Measurements from ENCODE around the gene ASTN2.

Gene ASTN2

DNA sequence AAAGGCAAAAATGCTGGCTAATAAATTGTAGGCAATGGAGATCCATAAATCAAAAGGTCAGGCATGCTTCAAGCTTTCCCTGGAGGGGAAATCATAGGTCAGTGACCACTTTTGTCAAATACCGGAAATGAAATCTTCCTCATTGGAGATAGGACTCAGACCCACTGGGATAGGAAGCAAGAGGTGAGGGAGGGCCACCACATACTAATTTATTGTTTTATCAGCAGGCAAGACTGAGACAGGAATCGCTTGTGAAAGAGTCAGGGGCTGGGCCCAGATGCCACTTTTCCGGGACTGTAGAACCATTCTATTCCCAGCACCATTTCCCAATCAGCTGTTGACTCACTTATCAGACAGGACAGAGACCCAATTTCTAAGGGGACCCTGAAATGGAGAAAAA, 984.0 kb downstream of the ASTN2 start:
- H3K9me3 ChIP-seq (ENCODE audit: low read length), result no peaks in the 10 kb centered on the region
- H3K27me3 ChIP-seq (ENCODE audit: control insufficient read depth in 1 of 2, insufficient read depth in 2 of 2, low read length in 2 of 2), result no peaks in the 10 kb centered on the region
- H3K4me1 ChIP-seq (ENCODE audit: insufficient read depth, low read length), result no peaks in the 10 kb centered on the region
- no peak overlapping the region for H3K9ac ChIP-seq (ENCODE audit: low read length)
- H3K27ac ChIP-seq (ENCODE audit: low read depth, low read length), result no peak overlapping the region
- no peak overlapping the region for H3K4me3 ChIP-seq (ENCODE audit: low read depth in 1 of 2, low read length in 2 of 2)
- H3K36me3 ChIP-seq (ENCODE audit: insufficient read depth, low read length), result no peaks in the 10 kb centered on the region

DNA sequence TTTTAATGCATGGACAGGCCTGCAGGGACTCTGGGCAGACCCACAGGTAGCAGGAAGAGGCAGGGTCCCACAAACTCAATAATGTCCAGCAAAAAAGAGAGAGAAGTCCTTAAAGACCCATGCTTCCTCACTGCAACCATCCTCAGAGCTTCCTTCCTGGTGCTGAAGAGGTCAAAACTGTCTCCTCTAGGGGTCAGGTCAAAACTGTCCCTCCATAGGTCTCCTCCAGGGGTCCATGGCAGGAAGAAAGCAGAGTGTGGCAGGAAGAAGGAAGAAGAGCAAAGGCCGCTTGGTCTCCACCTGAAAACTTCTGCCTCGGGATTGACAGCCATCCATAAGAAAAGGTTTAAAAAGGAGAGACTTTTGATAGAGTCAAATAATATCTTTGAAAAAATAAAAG, 989.6 kb downstream of the ASTN2 start:
- Histone ChIP-seq H3K27ac (ENCODE audit: low read depth, low read length) (no peak overlapping the region), H3K36me3 (ENCODE audit: insufficient read depth, low read length) (no peaks in the 10 kb centered on the region), H3K4me3 (ENCODE audit: low read depth in 1 of 2, low read length in 2 of 2) (no peak overlapping the region), H3K4me1 (ENCODE audit: insufficient read depth, low read length) (no peaks in the 10 kb centered on the region), H3K9me3 (ENCODE audit: low read length) (no peaks in the 10 kb centered on the region), H3K9ac (ENCODE audit: low read length) (no peak overlapping the region), H3K27me3 (ENCODE audit: control insufficient read depth in 1 of 2, insufficient read depth in 2 of 2, low read length in 2 of 2) (no peaks in the 10 kb centered on the region)

- Histone ChIP-seq H3K36me3 (ENCODE audit: insufficient read depth, low read length) (no peaks in the 10 kb centered on the region), H3K9me3 (ENCODE audit: low read length) (no peaks in the 10 kb centered on the region), H3K27me3 (ENCODE audit: control insufficient read depth in 1 of 2, insufficient read depth in 2 of 2, low read length in 2 of 2) (no peaks in the 10 kb centered on the region), H3K9ac (ENCODE audit: low read length) (no peak overlapping the region), H3K4me1 (ENCODE audit: insufficient read depth, low read length) (no peaks in the 10 kb centered on the region), H3K4me3 (ENCODE audit: low read depth in 1 of 2, low read length in 2 of 2) (no peak overlapping the region), H3K27ac (ENCODE audit: low read depth, low read length) (no peak overlapping the region)
Measured at GRCh38 chr9:116423149-116423548, 991.7 kb downstream of the ASTN2 start.

DNA sequence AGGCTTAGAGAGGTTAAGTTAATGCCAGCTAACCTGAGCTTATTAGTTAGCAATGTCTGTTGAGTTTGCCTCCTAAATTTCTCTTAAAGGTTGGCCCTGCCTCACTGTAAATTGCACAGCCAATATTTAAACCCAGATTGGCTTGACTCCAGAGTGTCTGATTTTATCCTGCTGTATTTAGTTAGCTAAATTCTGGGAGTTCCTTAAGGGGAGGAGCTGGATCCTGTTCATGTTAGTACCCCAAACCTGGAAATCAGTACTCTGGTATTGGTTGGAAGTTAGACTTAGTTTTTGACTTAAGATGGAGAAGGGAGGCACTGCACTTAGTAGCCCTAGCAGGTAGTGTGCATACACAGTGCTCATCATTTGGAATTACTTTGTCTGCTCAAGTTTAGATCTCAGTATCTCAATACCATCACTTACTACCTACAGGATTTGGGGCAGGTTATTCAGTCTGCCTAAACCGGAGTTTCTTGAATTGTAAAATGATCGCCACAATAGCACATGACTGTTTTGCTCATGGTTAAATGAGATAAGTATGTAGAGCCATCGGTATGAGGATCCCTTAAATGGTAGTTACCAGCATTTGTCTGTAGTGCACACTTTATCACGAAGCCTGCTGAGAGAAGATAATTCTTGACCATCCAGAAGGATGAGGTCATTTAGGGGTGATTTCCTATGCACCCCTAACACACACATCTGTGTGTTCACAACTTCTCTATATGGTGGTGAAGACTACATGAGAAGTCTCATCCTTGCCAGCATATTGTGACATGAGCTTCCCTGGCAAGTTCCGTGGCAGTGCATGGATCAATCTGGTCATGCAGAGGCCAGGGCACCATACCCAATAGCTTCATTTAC, 992.5 kb downstream of the ASTN2 start:
- H3K4me3 ChIP-seq (ENCODE audit: low read depth in 1 of 2, low read length in 2 of 2), result no peak overlapping the region
- H3K36me3 ChIP-seq (ENCODE audit: insufficient read depth, low read length), result no peaks in the 10 kb centered on the region
- H3K9ac ChIP-seq (ENCODE audit: low read length), result no peak overlapping the region
- H3K9me3 ChIP-seq (ENCODE audit: low read length), result no peaks in the 10 kb centered on the region
- H3K27ac ChIP-seq (ENCODE audit: low read depth, low read length), result no peak overlapping the region
- no peaks in the 10 kb centered on the region for H3K4me1 ChIP-seq (ENCODE audit: insufficient read depth, low read length)
- H3K27me3 ChIP-seq (ENCODE audit: control insufficient read depth in 1 of 2, insufficient read depth in 2 of 2, low read length in 2 of 2), result no peaks in the 10 kb centered on the region

DNA sequence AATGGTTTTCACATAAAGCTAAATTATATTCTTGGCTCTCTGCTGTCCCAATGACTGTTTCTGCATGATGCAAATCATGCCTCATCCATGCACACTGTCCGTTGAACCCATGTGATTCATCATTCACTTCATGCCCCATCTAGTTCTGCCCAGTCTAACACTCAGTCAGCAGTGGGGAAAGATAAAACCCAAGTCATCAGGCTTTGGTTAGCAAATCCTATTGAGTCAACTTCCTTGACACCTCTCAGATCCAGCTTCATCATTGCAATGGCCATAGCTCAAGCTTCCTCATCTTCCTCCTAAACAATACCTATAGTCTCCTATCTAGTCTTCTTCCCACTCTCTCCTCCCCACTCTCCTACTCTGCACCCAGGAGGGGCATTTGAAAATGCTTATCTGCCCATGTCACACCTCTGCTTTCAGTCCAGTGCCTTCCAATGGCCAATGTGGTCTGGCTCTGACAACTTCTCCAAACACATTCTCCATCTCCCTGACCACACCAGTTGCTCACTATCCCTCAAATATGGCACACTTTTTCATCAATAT, 993.8 kb downstream of the ASTN2 start:
- Histone ChIP-seq H3K27ac (ENCODE audit: low read depth, low read length) (no peak overlapping the region), H3K4me1 (ENCODE audit: insufficient read depth, low read length) (no peaks in the 10 kb centered on the region), H3K27me3 (ENCODE audit: control insufficient read depth in 1 of 2, insufficient read depth in 2 of 2, low read length in 2 of 2) (no peaks in the 10 kb centered on the region), H3K4me3 (ENCODE audit: low read depth in 1 of 2, low read length in 2 of 2) (no peak overlapping the region), H3K9me3 (ENCODE audit: low read length) (no peaks in the 10 kb centered on the region), H3K9ac (ENCODE audit: low read length) (no peak overlapping the region), H3K36me3 (ENCODE audit: insufficient read depth, low read length) (no peaks in the 10 kb centered on the region)

GRCh38 chr9:116419181-116419580, 995.7 kb downstream of the ASTN2 start:
- no peak overlapping the region for H3K9ac ChIP-seq (ENCODE audit: low read length)
- H3K36me3 ChIP-seq (ENCODE audit: insufficient read depth, low read length), result no peaks in the 10 kb centered on the region
- no peaks in the 10 kb centered on the region for H3K9me3 ChIP-seq (ENCODE audit: low read length)
- no peaks in the 10 kb centered on the region for H3K4me1 ChIP-seq (ENCODE audit: insufficient read depth, low read length)
- H3K27me3 ChIP-seq (ENCODE audit: control insufficient read depth in 1 of 2, insufficient read depth in 2 of 2, low read length in 2 of 2), result no peaks in the 10 kb centered on the region
- H3K27ac ChIP-seq (ENCODE audit: low read depth, low read length), result no peak overlapping the region
- H3K4me3 ChIP-seq (ENCODE audit: low read depth in 1 of 2, low read length in 2 of 2), result no peak overlapping the region

- no peak overlapping the region for H3K4me3 ChIP-seq (ENCODE audit: low read depth in 1 of 2, low read length in 2 of 2)
- no peaks in the 10 kb centered on the region for H3K9me3 ChIP-seq (ENCODE audit: low read length)
- H3K27me3 ChIP-seq (ENCODE audit: control insufficient read depth in 1 of 2, insufficient read depth in 2 of 2, low read length in 2 of 2), result no peaks in the 10 kb centered on the region
- no peak overlapping the region for H3K9ac ChIP-seq (ENCODE audit: low read length)
- H3K4me1 ChIP-seq (ENCODE audit: insufficient read depth, low read length), result no peaks in the 10 kb centered on the region
- H3K27ac ChIP-seq (ENCODE audit: low read depth, low read length), result no peak overlapping the region
- H3K36me3 ChIP-seq (ENCODE audit: insufficient read depth, low read length), result no peaks in the 10 kb centered on the region
Measured at GRCh38 chr9:116417464-116417863, 997.4 kb downstream of the ASTN2 start.

- H3K4me3 ChIP-seq (ENCODE audit: low read depth in 1 of 2, low read length in 2 of 2), result no peak overlapping the region
- no peak overlapping the region for H3K9ac ChIP-seq (ENCODE audit: low read length)
- no peaks in the 10 kb centered on the region for H3K9me3 ChIP-seq (ENCODE audit: low read length)
- H3K27ac ChIP-seq (ENCODE audit: low read depth, low read length), result no peak overlapping the region
- H3K36me3 ChIP-seq (ENCODE audit: insufficient read depth, low read length), result no peaks in the 10 kb centered on the region
- H3K27me3 ChIP-seq (ENCODE audit: control insufficient read depth in 1 of 2, insufficient read depth in 2 of 2, low read length in 2 of 2), result no peaks in the 10 kb centered on the region
- H3K4me1 ChIP-seq (ENCODE audit: insufficient read depth, low read length), result no peaks in the 10 kb centered on the region
Measured at GRCh38 chr9:116416421-116416820, 998.4 kb downstream of the ASTN2 start.

- Histone ChIP-seq H3K9me3 (ENCODE audit: low read length) (no peaks in the 10 kb centered on the region), H3K27ac (ENCODE audit: low read depth, low read length) (no peak overlapping the region), H3K9ac (ENCODE audit: low read length) (no peak overlapping the region), H3K4me1 (ENCODE audit: insufficient read depth, low read length) (no peaks in the 10 kb centered on the region), H3K36me3 (ENCODE audit: insufficient read depth, low read length) (no peaks in the 10 kb centered on the region), H3K4me3 (ENCODE audit: low read depth in 1 of 2, low read length in 2 of 2) (no peak overlapping the region), H3K27me3 (ENCODE audit: control insufficient read depth in 1 of 2, insufficient read depth in 2 of 2, low read length in 2 of 2) (no peaks in the 10 kb centered on the region)
Measured at GRCh38 chr9:116414374-116414773, 1000.5 kb downstream of the ASTN2 start.

- Histone ChIP-seq H3K4me3 (ENCODE audit: low read depth in 1 of 2, low read length in 2 of 2) (no peak overlapping the region), H3K9me3 (ENCODE audit: low read length) (no peaks in the 10 kb centered on the region), H3K36me3 (ENCODE audit: insufficient read depth, low read length) (no peaks in the 10 kb centered on the region), H3K27ac (ENCODE audit: low read depth, low read length) (no peak overlapping the region), H3K4me1 (ENCODE audit: insufficient read depth, low read length) (no peaks in the 10 kb centered on the region), H3K9ac (ENCODE audit: low read length) (no peak overlapping the region), H3K27me3 (ENCODE audit: control insufficient read depth in 1 of 2, insufficient read depth in 2 of 2, low read length in 2 of 2) (no peaks in the 10 kb centered on the region)
Measured at GRCh38 chr9:116411506-116411905, 1003.4 kb downstream of the ASTN2 start.

DNA sequence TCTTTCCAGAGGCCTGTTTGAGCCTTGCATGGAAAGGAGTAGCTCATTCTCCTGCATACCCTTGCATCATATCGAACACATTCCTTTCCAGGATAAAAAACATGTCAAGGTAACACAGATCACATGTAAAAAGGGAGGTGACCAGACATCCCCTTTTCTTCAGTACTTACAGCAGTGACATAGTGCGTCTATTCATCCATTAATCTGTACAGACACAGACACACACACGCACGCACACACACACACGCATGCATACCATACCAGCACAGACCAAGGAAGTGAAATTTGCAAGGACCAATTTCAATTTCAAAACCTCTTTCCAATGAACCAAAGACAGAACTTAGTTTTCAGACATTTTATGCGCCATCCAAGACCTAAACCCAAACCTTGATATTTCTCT, 1005.2 kb downstream of the ASTN2 start:
- H3K9me3 ChIP-seq (ENCODE audit: low read length), result no peaks in the 10 kb centered on the region
- H3K36me3 ChIP-seq (ENCODE audit: insufficient read depth, low read length), result no peaks in the 10 kb centered on the region
- no peak overlapping the region for H3K4me3 ChIP-seq (ENCODE audit: low read depth in 1 of 2, low read length in 2 of 2)
- H3K27me3 ChIP-seq (ENCODE audit: control insufficient read depth in 1 of 2, insufficient read depth in 2 of 2, low read length in 2 of 2), result no peaks in the 10 kb centered on the region
- no peak overlapping the region for H3K27ac ChIP-seq (ENCODE audit: low read depth, low read length)
- H3K9ac ChIP-seq (ENCODE audit: low read length), result no peak overlapping the region
- no peaks in the 10 kb centered on the region for H3K4me1 ChIP-seq (ENCODE audit: insufficient read depth, low read length)

- H3K9me3 ChIP-seq (ENCODE audit: low read length), result no peaks in the 10 kb centered on the region
- H3K36me3 ChIP-seq (ENCODE audit: insufficient read depth, low read length), result no peaks in the 10 kb centered on the region
- no peaks in the 10 kb centered on the region for H3K27me3 ChIP-seq (ENCODE audit: control insufficient read depth in 1 of 2, insufficient read depth in 2 of 2, low read length in 2 of 2)
- H3K4me1 ChIP-seq (ENCODE audit: insufficient read depth, low read length), result no peaks in the 10 kb centered on the region
- no peak overlapping the region for H3K4me3 ChIP-seq (ENCODE audit: low read depth in 1 of 2, low read length in 2 of 2)
- no peak overlapping the region for H3K9ac ChIP-seq (ENCODE audit: low read length)
- H3K27ac ChIP-seq (ENCODE audit: low read depth, low read length), result no peak overlapping the region
Measured at GRCh38 chr9:116409129-116409528, 1005.7 kb downstream of the ASTN2 start.

Measured in muscle layer of colon (tissue), 2 donors.